ENCODE measurements around the gene LZTFL1.

LZTFL1 gene

GRCh38 chr3:45832699-45833098, 9.2 kb downstream of the LZTFL1 start:
- Histone ChIP-seq H2AFZ (ENCODE audit: low read depth) (no peak overlapping the region), H3K27me3 (ENCODE audit: insufficient read depth, low read depth) (no peaks in the 10 kb centered on the region), H3K36me3 (ENCODE audit: insufficient read depth) (no peaks in the 10 kb centered on the region), H3K79me2 (ENCODE audit: insufficient read depth, low read depth) (no peaks in the 10 kb centered on the region), H3K4me3 (IDR thresholded peaks at IDR 0.05; ENCODE audit: insufficient read depth, low read depth, low read length) (no peak overlapping the region), H3K27ac (no peak overlapping the region), H3K9ac (no peak overlapping the region), H3K4me2 (no peak overlapping the region), H3K4me1 (ENCODE audit: low read depth, poor library complexity, severe bottlenecking) (no peaks in the 10 kb centered on the region), H4K20me1 (ENCODE audit: insufficient read depth) (no peaks in the 10 kb centered on the region)
- no peak for TF ChIP-seq CTCF (conservative IDR thresholded peaks at IDR 0.05; ENCODE audit: low read depth, low read length)

- no peaks in the 10 kb centered on the region for H3K4me1 ChIP-seq (ENCODE audit: low read depth, poor library complexity, severe bottlenecking)
- no peaks in the 10 kb centered on the region for H3K36me3 ChIP-seq (ENCODE audit: insufficient read depth)
- no peak overlapping the region for H3K27ac ChIP-seq
- H3K9ac ChIP-seq: no peak overlapping the region
- no peak overlapping the region for H3K4me3 ChIP-seq (IDR thresholded peaks at IDR 0.05; ENCODE audit: insufficient read depth, low read depth, low read length)
- H2AFZ ChIP-seq (ENCODE audit: low read depth): no peak overlapping the region
- TF ChIP-seq CTCF (conservative IDR thresholded peaks at IDR 0.05; ENCODE audit: low read depth, low read length): no peak
- H3K4me2 ChIP-seq: no peak overlapping the region
- no peaks in the 10 kb centered on the region for H3K79me2 ChIP-seq (ENCODE audit: insufficient read depth, low read depth)
- no peaks in the 10 kb centered on the region for H3K27me3 ChIP-seq (ENCODE audit: insufficient read depth, low read depth)
- no peaks in the 10 kb centered on the region for H4K20me1 ChIP-seq (ENCODE audit: insufficient read depth)
These were observed 11.8 kb downstream of the LZTFL1 start for GRCh38 chr3:45830121-45830520.

GRCh38 chr3:45826908-45827307, 15.0 kb downstream of the LZTFL1 start:
- no peaks in the 10 kb centered on the region for H3K36me3 ChIP-seq (ENCODE audit: insufficient read depth)
- H4K20me1 ChIP-seq (ENCODE audit: insufficient read depth): no peaks in the 10 kb centered on the region
- H3K4me3 ChIP-seq (IDR thresholded peaks at IDR 0.05; ENCODE audit: insufficient read depth, low read depth, low read length): no peak overlapping the region

GRCh38 chr3:45826321-45826720, 15.6 kb downstream of the LZTFL1 start:
- TF ChIP-seq CTCF (conservative IDR thresholded peaks at IDR 0.05; ENCODE audit: low read depth, low read length): no peak
- no peaks in the 10 kb centered on the region for H3K27me3 ChIP-seq (ENCODE audit: insufficient read depth, low read depth)
- no peak overlapping the region for H3K27ac ChIP-seq
- H4K20me1 ChIP-seq (ENCODE audit: insufficient read depth): no peaks in the 10 kb centered on the region
- no peak overlapping the region for H3K4me2 ChIP-seq
- no peak overlapping the region for H2AFZ ChIP-seq (ENCODE audit: low read depth)
- no peak overlapping the region for H3K4me3 ChIP-seq (IDR thresholded peaks at IDR 0.05; ENCODE audit: insufficient read depth, low read depth, low read length)
- H3K9ac ChIP-seq: no peak overlapping the region
- H3K79me2 ChIP-seq (ENCODE audit: insufficient read depth, low read depth): no peaks in the 10 kb centered on the region
- H3K4me1 ChIP-seq (ENCODE audit: low read depth, poor library complexity, severe bottlenecking): no peaks in the 10 kb centered on the region
- no peaks in the 10 kb centered on the region for H3K36me3 ChIP-seq (ENCODE audit: insufficient read depth)

More at GRCh38 chr3:45826908-45827307, 15.0 kb downstream of the LZTFL1 start:
- Histone ChIP-seq H2AFZ (ENCODE audit: low read depth) (no peak overlapping the region), H3K27ac (no peak overlapping the region), H3K4me2 (no peak overlapping the region), H3K79me2 (ENCODE audit: insufficient read depth, low read depth) (no peaks in the 10 kb centered on the region), H3K4me1 (ENCODE audit: low read depth, poor library complexity, severe bottlenecking) (no peaks in the 10 kb centered on the region), H3K27me3 (ENCODE audit: insufficient read depth, low read depth) (no peaks in the 10 kb centered on the region), H3K9ac (no peak overlapping the region)
- no peak for TF ChIP-seq CTCF (conservative IDR thresholded peaks at IDR 0.05; ENCODE audit: low read depth, low read length)
